Measurements from ENCODE around the gene AFAP1L2. TPM values are rescaled to one million over a fixed set of nuclear protein-coding genes. Genes with fewer than 3 reads are reported as not detected.

The AFAP1L2 gene
- total and polyA plus RNA-seq, 9 of the 15 experiments (the other 6 are each of a cell fraction or from before 2014, with no cell fraction given), result 0.07 TPM; not detected in 8

DNA sequence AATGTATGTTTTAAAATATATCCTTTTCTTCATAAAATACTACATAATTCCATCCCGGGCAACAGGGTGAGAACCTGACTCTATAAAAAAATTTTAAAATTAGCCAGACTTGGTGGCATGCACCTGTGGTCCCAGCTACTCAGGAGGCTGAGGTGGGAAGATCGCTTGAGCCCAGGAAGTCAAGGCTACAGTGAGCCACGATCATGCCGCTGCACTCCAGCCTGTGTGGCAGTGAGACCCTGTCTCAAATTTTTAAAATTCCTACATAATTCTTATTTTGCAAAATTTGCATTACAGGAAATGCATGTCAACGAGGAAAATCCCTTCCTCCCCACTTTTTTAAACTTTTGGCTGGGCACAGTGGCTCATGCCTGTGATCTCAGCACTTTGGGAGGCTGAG lies 31.3 kb downstream of the AFAP1L2 start (continued):
- TF ChIP-seq PCBP2 (IDR thresholded peaks at IDR 0.05; ENCODE audit: low read depth, low read length, poor library complexity, severe bottlenecking) (no peak), HDGF (IDR thresholded peaks at IDR 0.05) (no peak), GATAD2A (IDR thresholded peaks at IDR 0.05) (no peak), FOXK1 (CRISPR knock-in tag; IDR thresholded peaks at IDR 0.05; ENCODE audit: borderline replicate concordance) (no peak), RFX1 (IDR thresholded peaks at IDR 0.05) (no peak), ZNF77 (CRISPR knock-in tag; IDR thresholded peaks at IDR 0.05) (no peak), SMARCA5 (IDR thresholded peaks at IDR 0.05) (no peak), POLR2H (tag; IDR thresholded peaks at IDR 0.05; ENCODE audit: low read depth) (no peak)
- TF ChIP-seq, protein P1, sequence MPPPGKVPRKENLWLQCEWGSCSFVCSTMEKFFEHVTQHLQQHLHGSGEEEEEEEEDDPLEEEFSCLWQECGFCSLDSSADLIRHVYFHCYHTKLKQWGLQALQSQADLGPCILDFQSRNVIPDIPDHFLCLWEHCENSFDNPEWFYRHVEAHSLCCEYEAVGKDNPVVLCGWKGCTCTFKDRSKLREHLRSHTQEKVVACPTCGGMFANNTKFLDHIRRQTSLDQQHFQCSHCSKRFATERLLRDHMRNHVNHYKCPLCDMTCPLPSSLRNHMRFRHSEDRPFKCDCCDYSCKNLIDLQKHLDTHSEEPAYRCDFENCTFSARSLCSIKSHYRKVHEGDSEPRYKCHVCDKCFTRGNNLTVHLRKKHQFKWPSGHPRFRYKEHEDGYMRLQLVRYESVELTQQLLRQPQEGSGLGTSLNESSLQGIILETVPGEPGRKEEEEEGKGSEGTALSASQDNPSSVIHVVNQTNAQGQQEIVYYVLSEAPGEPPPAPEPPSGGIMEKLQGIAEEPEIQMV (tag; conservative IDR thresholded peaks at IDR 0.05; ENCODE audit: low read depth), result no peak
- TF ChIP-seq, protein P2, sequence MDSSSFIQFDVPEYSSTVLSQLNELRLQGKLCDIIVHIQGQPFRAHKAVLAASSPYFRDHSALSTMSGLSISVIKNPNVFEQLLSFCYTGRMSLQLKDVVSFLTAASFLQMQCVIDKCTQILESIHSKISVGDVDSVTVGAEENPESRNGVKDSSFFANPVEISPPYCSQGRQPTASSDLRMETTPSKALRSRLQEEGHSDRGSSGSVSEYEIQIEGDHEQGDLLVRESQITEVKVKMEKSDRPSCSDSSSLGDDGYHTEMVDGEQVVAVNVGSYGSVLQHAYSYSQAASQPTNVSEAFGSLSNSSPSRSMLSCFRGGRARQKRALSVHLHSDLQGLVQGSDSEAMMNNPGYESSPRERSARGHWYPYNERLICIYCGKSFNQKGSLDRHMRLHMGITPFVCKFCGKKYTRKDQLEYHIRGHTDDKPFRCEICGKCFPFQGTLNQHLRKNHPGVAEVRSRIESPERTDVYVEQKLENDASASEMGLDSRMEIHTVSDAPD (CRISPR knock-in tag; IDR thresholded peaks at IDR 0.05), result no peak
- TF ChIP-seq, protein P3, sequence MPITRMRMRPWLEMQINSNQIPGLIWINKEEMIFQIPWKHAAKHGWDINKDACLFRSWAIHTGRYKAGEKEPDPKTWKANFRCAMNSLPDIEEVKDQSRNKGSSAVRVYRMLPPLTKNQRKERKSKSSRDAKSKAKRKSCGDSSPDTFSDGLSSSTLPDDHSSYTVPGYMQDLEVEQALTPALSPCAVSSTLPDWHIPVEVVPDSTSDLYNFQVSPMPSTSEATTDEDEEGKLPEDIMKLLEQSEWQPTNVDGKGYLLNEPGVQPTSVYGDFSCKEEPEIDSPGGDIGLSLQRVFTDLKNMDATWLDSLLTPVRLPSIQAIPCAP (CRISPR knock-in tag; IDR thresholded peaks at IDR 0.05; ENCODE audit: borderline replicate concordance), result no peak

Measured in K562 (cell line).